ENCODE data around the gene KCNH2.

DNA sequence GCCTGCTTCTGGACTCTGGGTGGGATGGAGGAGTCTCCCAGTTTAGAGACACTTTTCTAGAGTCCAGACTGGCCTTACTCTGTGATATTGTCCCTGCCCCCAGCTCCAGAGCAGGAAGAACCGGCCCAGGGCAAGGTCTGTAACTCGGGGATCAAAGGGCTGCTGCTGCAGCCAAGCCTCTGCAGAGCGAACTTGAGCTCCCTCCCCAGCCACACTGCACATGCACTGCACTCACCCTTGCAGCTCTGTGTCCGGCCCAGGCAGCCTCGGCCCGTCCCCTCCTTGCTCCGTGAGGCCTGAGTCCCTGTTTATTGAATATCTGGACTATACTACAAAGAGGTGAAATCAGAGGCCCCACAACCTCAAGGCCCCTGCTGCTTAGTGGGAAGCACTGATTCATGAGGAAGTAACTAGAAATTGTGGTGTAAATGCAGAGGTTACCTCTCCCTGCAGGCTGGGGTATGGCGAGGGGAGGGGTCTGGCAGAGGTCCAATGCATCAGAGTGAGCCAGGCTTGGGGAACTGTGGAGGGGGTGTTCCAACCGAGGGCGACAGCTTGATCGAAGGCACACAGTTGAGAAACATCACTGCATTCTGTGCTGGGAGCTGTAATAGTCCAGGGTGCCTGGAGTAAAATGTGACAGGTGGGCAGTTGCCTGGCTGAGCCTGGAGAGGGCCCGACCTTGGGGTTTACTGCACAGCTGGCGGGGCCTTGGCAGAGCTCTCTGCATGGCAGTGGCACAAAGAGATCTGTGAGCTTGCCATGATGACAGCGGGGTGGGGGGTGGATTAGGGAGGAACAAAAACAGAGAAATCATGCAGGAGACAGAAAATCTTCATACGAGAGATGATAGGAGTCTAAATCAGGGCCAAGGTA is 76.7 kb downstream of the KCNH2 start:
- TF ChIP-seq CTCF (IDR thresholded peaks at IDR 0.05; ENCODE audit: control extremely low read depth in 1 of 3, insufficient read depth in 1 of 3, low read depth in 1 of 3, low read length in 3 of 3): no peak
- no peak for TF ChIP-seq EGR1 (IDR thresholded peaks at IDR 0.05; ENCODE audit: borderline replicate concordance, low read depth, low read length)
- TF ChIP-seq POLR2A (IDR thresholded peaks at IDR 0.05; ENCODE audit: control extremely low read depth in 1 of 2, low read depth in 2 of 2, low read length in 2 of 2): no peak
- TF ChIP-seq USF2 (IDR thresholded peaks at IDR 0.05; ENCODE audit: low read length): no peak
- no peak for TF ChIP-seq RAD21 (IDR thresholded peaks at IDR 0.05 in 1 of 2, conservative IDR thresholded peaks at IDR 0.05 in 1 of 2; ENCODE audit: low read depth in 2 of 2, low read length in 2 of 2)
- no peak for TF ChIP-seq SP1 (IDR thresholded peaks at IDR 0.05; ENCODE audit: low read depth, low read length)

All from H1 (cell line).